Stimulated activated CD4-positive, alpha-beta T cell treated with anti-CD3 and anti-CD28 coated beads, Interleukin-12 subunit alpha, Interleukin-12 subunit beta, amount 100 ng/mL, for 48 hours (primary cell): ENCODE data around the gene PCF11.
"Not testable (repeated sequence)": the region's sequence is repeated elsewhere in the genome, so short reads cannot be mapped to it uniquely, and the experiment has no call there.

Source experiments
- DNase-seq, 3 donors: peaks; one replicate each; pipeline ENCODE4 v3.0.0-alpha.2; 2020; ENCODE audit warnings: low read depth in 2 of 3, low spot score in 1 of 3

PCF11 gene, protein sequence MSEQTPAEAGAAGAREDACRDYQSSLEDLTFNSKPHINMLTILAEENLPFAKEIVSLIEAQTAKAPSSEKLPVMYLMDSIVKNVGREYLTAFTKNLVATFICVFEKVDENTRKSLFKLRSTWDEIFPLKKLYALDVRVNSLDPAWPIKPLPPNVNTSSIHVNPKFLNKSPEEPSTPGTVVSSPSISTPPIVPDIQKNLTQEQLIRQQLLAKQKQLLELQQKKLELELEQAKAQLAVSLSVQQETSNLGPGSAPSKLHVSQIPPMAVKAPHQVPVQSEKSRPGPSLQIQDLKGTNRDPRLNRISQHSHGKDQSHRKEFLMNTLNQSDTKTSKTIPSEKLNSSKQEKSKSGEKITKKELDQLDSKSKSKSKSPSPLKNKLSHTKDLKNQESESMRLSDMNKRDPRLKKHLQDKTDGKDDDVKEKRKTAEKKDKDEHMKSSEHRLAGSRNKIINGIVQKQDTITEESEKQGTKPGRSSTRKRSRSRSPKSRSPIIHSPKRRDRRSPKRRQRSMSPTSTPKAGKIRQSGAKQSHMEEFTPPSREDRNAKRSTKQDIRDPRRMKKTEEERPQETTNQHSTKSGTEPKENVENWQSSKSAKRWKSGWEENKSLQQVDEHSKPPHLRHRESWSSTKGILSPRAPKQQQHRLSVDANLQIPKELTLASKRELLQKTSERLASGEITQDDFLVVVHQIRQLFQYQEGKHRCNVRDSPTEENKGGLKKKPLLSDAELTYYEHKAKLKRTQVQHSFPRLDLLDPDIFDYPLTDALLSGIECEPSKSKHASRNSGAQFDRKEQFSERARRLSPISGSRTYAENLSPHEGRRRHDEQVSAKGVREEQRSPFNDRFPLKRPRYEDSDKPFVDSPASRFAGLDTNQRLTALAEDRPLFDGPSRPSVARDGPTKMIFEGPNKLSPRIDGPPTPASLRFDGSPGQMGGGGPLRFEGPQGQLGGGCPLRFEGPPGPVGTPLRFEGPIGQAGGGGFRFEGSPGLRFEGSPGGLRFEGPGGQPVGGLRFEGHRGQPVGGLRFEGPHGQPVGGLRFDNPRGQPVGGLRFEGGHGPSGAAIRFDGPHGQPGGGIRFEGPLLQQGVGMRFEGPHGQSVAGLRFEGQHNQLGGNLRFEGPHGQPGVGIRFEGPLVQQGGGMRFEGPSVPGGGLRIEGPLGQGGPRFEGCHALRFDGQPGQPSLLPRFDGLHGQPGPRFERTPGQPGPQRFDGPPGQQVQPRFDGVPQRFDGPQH (N-terminal part only)

DNA sequence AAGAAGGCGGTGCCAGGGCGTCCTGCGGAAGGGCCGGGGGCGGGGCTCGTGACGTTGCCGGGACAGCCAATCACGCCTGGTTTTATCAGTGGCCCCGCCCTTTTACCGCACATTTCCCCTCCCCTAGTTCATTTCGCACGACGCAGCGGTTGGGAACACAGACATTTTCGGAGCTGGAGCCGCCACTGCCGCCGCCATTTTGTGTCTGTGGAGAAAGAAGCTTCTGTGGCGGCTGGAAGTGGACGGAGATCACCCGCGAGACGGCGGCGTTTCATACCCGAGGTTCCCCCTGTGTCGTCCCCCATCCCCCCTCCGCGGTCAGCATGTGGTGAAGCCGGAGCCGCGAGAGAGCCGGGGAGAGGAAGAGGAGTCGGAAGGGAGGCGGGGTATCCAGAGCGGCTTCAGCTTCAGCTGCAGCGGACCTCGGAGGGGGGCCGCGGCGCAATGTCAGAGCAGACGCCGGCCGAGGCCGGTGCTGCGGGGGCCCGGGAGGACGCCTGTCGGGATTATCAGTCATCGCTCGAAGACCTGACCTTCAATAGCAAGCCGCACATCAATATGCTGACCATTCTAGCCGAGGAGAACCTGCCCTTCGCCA lies at the start of gene PCF11:
PCF11 (plus strand) TSS at position 136 of the 598 bp plus-strand sequence; CDS start at position 445, 309 bp downstream.
- DNase-seq, result no peak

DNA sequence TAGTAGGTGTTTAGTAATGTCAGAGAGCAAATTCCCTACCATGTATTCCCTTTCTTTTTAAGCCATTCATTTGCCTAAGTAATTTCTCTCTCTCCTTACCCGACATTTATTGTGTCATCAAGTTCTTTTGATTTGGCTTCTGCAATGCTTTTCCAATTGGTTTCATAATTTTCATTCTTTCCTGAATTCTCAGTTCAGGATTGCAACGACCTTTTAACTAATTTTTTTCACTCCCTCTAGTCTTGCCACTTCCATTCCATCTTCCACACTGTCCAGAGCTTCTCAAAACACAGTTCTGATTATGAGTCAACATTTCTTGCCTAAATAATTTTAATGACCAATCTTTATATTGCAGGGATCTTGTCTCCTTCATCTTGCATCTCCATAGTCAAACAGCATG lies 44.0 kb upstream of the PCF11 start:
- DNase-seq, result no peak

DNA sequence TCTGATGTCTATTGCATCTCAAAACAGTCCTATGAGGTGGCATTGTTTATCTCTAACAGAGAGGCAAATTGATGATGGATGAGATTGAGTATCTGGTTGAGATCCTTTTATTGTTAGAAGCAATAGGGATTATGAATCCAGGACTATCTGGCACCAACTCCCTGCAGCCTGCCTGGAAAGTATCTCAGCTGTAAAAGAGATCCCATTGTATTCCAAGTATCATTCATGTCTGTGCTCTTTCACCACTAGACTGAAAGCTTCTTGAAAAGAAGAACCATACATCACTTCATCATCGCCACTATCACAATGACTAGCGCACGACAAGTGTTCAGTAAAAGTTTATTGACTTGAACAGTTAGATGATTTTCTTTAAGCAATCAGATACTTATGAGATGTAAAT lies 41.9 kb upstream of the PCF11 start:
- no peak for DNase-seq

DNA sequence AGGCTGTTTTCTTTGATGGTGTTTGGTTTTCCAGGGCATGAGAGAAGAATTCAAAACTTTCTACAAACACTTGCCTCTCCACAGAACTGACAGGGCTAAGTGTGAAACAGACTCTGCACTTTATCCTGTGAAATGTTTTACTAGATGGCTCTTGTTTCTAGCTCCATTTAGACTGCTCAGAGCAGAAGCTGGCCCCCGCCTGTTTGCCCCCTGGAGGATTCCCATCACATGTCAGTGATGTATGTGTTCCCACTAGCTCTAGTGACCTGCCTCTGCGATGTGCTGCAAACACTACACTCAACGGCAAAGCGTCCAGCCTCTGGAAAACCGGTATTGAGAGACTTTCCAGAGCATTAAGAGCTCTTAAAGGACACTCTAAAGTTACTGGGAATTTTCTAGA lies 41.4 kb upstream of the PCF11 start:
- no peak for DNase-seq

DNA sequence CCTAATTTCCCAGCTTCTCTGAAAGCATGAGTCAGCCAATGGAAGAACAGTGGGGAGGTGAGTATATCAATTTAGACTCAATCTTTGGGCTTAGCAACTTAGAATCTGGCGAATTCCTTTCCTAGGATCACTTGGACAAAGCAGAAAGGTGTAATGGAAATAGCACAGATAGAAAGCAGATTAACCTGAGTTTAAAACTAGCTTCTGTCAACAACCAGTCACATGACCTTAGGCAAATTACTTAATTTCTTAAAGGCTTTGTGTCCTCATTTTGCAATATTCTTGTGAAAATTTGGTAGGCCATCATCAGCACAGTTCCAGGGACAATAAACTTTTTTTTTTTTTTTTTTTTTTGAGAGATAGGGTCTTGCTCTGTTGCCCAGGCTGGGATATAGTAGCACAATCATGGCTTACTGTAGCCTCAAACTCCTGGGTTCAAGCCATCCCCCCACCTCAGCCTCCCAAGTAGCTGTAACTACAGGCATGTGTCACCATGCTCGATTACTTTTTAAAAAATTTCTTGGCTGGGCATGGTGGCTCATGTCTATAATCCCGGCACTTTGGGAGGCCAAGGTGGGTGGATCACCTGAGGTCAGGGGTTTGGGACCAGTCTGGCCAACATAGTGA lies 40.8 kb upstream of the PCF11 start:
- DNase-seq, result no peak

DNA sequence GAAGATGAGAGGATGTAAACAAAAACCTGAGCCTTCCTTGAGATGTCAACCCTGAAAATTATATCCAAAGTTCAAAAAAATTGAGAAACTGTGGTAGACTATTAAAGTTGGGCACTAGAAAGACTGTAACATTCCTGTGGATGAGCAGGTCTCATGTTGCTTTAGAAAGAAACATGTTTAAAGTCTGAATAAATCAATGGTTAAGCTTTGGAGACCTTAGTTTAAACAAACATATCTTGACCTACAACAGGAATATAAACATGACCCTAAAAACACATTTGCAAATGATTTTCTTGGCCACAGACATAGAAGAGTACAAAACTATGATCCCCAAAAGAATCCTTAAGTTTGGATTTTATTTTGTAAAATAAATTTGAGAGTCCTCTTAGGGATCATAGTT lies 38.1 kb upstream of the PCF11 start:
- DNase-seq, result no peak

DNA sequence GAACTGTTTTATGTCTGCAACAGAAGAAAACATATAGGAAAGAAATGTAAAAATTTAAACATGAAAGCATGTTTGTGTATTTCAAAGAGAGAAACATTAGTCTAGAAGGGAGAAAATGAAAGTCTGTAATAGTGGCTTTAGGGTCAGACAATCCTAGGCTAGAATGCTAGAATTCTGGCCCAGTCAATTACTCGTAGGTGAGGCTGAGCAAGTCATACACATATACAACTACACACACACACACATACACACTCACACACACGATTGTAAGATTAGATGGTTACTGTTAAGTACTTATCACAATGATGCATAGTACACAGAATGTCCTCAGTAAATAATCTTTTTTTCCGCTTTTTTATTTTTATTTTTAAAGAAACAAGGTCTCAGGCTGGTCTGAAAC lies 37.7 kb upstream of the PCF11 start:
- no peak for DNase-seq

DNA sequence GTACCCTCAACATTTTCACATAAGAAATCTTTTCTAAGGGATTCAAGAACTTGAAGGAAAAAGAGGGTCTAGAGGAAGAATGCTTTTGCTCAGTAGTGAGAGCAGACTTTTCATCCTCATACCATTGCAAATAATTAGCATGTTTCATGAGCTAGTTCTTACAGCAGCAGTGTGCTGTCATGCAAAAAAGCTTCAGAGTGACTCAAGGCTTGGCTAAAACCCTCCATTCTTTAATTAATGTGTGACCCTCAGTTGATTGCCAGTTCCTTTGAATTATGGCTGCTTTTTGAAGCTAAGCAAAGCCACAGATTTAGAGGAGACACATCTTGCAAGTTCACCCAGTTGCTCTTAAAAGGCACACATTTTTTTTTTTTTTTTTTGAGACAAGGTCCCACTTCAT lies 36.6 kb upstream of the PCF11 start:
- no peak for DNase-seq

DNA sequence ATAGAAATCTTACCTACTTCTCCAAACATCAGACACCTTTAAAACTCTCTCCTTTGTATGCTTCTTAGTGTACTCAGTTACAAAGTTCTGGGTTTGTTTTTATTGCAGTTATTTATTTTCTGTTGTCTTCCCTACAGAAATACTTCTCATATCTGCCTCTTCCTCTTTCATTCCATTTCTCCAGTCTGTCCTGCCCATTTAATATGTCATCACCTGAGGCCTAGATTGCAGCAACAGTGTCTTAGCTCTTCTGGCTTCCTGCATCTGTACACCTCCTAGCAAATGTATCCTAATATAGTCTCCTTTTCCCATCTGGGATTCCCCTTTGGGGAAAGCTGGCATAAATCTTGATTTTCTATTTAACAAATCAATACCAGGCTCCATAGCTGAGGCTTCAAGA lies 34.9 kb upstream of the PCF11 start:
- DNase-seq, result no peak

DNA sequence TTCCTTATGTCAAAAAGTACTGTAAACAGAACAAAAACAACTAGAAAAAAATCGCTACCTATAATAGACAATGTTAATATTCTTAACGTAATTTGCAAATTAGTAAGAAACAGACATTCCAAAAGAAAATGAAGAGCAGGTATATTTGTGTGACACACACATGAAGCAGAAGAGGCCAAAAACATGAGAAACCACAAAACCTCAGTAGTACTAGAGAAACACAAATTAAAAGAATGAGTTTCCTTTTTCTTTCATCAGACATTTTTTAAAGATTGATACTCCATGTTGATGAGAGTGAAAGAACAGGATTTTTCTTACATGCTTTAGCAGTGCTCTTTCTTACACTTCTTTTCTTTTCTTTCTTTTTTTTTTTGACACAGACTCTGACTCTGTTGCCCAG lies 34.2 kb upstream of the PCF11 start:
- DNase-seq, result no peak

DNA sequence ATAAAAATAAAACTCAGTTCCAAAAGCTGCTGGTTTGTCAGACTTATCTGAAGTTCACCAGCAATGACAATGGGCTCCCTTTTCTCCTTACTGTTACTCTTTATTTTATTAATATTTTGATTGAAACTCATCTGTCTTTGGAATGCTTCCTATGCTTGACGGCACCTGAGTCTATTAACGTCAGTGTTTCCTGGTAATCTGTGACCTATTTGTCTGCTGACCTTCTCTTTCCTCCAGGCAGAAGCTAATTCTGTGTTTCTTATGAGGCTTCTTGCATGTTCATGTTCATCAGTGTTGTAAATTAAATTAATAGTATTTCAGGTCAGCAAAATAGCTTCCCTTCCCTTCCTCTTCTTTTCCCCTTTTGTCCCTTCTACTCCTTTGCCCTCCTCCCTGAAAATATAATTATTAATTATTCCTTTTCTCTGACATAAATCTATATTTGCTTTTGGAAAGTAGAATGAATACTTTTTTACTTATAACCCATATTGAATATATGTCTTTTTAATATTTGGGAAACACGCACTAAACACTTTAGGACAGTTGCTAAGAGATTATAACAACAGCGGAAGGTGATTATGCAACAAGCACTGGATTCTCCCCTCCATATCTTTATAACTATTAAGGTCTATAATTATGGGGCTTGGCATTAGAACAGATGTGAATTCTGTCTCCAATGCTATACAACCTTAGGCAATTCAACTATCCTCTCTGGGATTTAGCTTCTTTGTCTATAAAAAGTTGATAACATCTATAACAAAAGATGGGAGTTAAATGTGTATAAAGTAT lies 32.1 kb upstream of the PCF11 start:
- DNase-seq, result no peak

DNA sequence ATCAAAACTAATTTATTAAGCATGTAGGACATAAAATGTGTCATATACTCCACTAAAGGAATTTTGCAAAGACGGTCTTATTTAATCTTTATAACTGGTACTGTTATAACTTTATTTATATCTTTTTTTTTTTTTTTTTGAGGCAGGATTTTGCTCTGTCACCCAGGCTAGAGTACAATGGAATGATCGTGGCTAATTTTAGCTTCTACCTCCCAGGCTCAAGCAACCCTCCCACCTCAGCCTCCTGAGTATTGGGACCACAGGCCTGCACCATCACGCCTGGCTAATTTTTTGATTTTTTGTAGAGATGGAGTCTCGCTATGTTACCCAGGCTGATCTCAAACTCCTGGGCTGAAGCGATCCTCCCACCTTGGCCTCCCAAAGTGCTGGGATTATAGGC lies 31.4 kb upstream of the PCF11 start:
- DNase-seq, result no peak

DNA sequence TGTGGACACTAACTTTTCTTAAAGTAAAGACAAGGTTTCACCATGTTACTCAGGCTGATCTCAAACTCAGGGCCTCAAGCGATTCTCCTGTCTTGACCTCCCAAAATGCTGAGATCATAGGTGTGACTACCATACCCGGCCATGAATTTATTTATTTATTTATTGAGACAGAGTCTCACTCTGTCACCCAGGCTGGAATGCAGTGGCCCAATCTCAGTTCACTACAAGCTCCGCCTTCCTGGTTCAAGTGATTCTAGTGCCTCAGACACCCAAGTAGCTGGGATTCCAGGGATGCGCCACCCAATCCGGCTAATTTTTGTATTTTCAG lies 29.7 kb upstream of the PCF11 start:
- DNase-seq, result no peak

DNA sequence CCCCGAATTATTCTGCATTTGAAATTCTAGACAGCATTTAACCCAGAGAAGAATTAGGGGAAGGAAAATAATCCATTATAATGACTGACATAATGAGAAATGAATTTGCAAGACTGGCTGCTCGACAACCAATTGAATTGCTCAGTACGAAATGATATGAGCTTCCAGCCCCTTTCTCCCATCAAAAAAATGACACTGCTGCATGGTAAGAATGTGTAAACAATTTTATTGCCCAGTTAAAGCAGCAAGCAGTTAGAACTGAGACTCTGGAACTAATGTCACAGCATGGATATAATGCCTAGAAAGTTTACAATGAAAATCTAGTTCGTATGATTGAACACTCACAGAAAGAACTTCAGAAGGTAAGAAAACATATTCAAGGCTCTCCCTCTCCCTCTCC lies 24.7 kb upstream of the PCF11 start:
- no peak for DNase-seq

DNA sequence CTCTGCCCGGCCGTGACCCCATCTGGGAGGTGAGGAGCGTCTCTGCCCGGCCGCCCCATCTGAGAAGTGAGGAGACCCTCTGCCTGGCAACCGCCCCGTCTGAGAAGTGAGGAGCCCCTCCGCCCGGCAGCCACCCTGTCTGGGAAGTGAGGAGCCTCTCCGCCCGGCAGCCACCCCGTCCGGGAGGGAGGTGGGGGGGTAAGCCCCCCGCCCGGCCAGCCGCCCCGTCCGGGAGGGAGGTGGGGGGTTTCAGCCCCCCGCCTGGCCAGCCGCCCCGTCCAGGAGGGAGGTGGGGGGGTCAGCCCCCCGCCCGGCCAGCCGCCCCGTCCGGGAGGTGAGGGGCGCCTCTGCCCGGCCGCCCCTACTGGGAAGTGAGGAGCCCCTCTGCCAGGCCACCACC lies 23.7 kb upstream of the PCF11 start:
- DNase-seq, result not testable (repeated sequence)

DNA sequence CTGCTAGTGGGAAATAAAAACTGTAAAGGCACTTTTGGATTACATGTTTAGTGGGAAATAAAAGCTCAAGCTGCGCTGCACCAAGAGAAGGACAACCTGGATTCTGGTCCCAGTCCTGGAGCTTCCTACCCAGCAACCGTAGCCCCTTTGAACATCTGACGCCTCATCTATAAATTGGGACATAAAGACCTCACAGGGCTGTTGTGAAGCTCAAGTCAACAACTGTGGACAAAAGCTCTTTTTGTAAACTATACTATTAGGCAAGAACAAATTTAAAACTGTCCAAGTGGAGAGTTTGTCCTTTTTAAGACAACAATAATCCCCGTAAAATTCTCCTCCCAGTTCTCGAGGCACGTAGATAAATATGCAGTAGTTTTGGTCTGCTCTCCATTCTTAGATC lies 17.6 kb upstream of the PCF11 start:
- no peak for DNase-seq

DNA sequence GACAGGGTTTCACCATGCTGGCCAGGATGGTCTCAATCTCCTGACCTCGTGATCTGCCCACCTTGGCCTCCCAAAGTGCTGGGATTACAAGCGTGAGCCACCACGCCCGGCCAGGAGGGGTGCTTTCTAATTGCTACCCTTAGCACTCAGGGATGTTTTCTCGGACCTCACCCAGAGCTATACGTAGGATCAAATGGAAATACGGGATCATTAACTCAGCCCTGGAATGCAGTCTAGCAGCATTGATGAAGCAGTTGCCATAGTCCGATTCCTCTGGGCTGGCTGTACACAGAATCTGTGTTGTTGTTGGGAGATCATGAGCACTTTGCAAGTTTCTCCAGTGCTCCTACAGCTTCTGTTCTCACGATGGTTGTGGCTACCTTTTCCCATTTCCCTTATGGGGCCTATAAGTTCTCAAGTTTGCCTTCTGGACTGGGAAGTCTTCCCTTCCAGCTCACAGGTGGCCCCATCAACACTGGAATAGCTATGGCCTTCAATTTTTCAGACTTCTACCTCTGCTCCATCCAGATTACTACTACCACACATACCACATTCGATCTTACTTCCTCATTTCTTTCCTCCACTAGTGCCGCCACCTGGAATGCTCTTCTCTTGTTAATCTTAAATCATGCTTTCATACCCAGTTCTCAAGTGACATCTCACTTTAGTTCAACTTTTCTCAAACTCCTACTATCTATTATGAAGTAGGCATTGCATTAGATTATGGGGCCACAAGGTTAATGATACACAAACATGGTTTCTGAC lies 16.1 kb upstream of the PCF11 start:
- no peak for DNase-seq

DNA sequence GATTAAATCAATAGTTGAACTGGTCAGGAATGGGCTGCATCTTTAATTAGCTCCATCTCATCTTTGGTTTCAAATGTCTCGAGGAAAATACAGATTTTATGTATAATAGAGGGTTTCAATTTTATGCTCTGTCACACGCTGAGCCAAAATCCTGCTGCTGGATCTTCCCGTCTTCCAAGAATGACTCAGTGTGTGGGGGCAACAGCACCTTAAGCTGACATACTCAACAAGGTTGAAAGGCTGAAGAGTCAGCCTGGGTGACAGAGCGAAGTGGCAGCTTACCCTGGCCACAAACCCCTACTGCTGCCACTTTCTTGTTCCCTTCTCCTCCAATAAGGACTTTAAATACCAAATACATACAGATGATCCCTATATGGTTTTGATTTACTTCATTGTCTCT lies 9.0 kb upstream of the PCF11 start:
- no peak for DNase-seq

DNA sequence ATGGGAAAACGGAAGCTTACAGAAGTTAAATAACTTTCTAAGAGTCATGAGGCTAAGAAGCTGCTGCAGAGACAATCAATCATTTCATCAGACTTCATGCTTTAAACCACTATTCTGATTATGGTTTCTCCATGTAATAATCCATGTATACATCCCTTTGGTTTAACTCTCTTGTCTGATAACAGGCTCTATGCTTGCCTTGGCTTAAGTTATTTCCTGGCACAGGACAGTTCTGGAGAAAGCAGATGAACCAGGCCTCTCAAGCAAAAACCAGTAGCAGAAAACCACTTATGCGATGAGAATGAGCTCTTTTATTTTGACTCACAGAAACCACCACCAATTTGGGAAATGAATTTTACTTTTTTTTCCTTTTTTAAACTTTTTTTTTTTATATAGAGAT lies 6.5 kb upstream of the PCF11 start:
- no peak for DNase-seq
